Suprapubic skin (tissue), 4 donors: ENCODE measurements around the gene LGALS3BP. TPM values are rescaled to one million over a fixed set of nuclear protein-coding genes. Genes with fewer than 3 reads are reported as not detected.
A peak's percentile ranks its signal among the peaks of the same experiment; 100 is the strongest.

Experiments used
- DNase-seq, 2 donors: peaks; one replicate each; pipeline ENCODE4 v3.0.0-alpha.2; 2019; ENCODE audit warnings: low spot score in 2 of 2
- H3K27ac ChIP-seq: fragments of 200-600 bp; sonication (generic); one replicate; pipeline ENCODE4 v1.5.1; 2019
- H3K27me3 ChIP-seq: fragments of 200-600 bp; sonication (generic); one replicate; pipeline ENCODE4 v1.5.1; 2019
- H3K36me3 ChIP-seq: fragments of 200-600 bp; sonication (generic); one replicate; pipeline ENCODE4 v1.5.1; 2019
- H3K4me1 ChIP-seq: fragments of 200-600 bp; sonication (generic); one replicate; pipeline ENCODE4 v1.5.1; 2019
- H3K4me3 ChIP-seq: fragments of 200-600 bp; sonication (generic); one replicate; pipeline ENCODE4 v1.5.1; 2019; ENCODE audit warnings: mild to moderate bottlenecking
- H3K9me3 ChIP-seq: fragments of 200-600 bp; sonication (generic); one replicate; pipeline ENCODE4 v1.5.1; 2019
- EP300 ChIP-seq: sonication (generic); formaldehyde crosslinking; IDR thresholded peaks from one replicate; pipeline ENCODE4 v1.6.1; 2017; ENCODE audit warnings: antibody characterized with exemption
- POLR2A ChIP-seq, 2 donors: fragments of 450-650 bp; IDR thresholded peaks; one replicate each; pipeline ENCODE4 v1.6.1; 2017; ENCODE audit warnings: antibody characterized with exemption in 2 of 2, mild to moderate bottlenecking in 2 of 2, moderate library complexity in 2 of 2
- POLR2AphosphoS5 ChIP-seq, 3 donors: sonication (generic); formaldehyde crosslinking; IDR thresholded peaks; one replicate each; pipeline ENCODE4 v1.6.1; 2017; ENCODE audit warnings: antibody characterized with exemption in 3 of 3
- WGBS: methylation state at CpG from one replicate; pipeline ENCODE4 v1.1.5; 2018; 5-methylcytosine and 5-hydroxymethylcytosine counted together
- total RNA-seq, 4 donors: library from RNA; depleted of rRNA; stranded (reverse); fragments of >200 nt; gene quantifications; one replicate each; pipeline ENCODE4 v1.1.0, GENCODE V29; 2016
- TF ChIP-seq, protein P1 (sequence below), 2 donors: fragments of 200-600 bp in 1 of 2; fragments of 450-650 bp in 1 of 2; sonication (generic) in 1 of 2; IDR thresholded peaks; one replicate each; pipeline ENCODE4 v1.5.1; 2016 to 2019; ENCODE audit warnings: antibody characterized with exemption in 2 of 2, mild to moderate bottlenecking in 1 of 2, moderate library complexity in 1 of 2

The LGALS3BP gene
- total RNA-seq, 4 donors from 2014 or later, result 70.2 to 162 (median 105) TPM

DNA sequence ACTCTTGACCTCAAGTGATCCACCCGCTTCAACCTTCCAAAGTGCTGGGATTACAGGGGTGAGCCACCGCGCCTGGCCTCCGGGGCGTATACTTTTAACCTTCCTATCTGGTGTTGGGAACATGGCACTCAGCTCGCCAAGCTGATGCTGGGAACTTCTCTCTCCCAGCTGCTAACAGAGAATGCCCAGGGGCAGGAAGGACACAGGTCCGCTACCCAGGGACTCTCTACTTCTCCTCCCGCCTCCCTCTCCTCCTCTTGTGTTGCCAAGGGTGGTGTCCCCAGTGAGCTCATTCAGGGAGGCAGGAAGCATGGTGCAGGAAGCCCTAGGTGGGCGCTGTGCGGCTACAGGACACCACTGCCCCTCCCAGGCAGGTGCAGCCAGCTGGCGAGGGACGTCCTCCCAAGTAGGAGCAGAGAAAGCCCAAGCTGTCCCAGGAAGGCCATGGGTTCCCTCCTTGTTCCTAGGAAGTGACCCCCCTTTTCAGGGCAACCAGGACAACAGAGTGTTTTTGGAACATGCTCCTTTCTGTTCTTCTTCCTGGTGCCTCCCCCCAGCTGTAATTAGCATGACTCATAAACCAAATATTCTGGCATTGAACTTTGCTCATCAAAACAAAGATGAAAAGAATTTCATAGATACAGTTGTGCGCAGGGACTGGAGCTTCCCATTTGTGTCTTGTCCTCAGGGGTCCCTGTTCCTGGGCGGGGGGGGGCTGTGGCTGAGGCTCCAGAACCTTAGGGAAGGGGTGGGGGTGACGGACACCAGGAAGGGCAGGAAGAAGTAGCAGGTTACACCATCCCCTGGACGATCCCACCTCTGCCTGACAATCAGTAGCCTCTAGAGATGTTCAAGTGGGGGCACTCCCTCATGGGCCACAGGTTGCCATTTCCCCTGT, 46.9 kb upstream of the LGALS3BP start:
- Histone ChIP-seq H3K4me3 (peak overlapping the region; percentile 78), H3K4me1 (peaks cover 89% of the 10 kb centered on the region), H3K27me3 (peaks cover 23% of the 10 kb centered on the region), H3K27ac (peak overlapping the region; percentile 84), H3K9me3 (no peaks in the 10 kb centered on the region), H3K36me3 (no peaks in the 10 kb centered on the region)
- 32% methylated on average over 16 of the region's 16 CpGs for WGBS
- DNase-seq, result peak; percentile 78 to 82
- TF ChIP-seq POLR2AphosphoS5 (IDR thresholded peaks at IDR 0.05) (peak in 2 of 3 donors; percentile 79 to 84), POLR2A (IDR thresholded peaks at IDR 0.05) (no peak)

DNA sequence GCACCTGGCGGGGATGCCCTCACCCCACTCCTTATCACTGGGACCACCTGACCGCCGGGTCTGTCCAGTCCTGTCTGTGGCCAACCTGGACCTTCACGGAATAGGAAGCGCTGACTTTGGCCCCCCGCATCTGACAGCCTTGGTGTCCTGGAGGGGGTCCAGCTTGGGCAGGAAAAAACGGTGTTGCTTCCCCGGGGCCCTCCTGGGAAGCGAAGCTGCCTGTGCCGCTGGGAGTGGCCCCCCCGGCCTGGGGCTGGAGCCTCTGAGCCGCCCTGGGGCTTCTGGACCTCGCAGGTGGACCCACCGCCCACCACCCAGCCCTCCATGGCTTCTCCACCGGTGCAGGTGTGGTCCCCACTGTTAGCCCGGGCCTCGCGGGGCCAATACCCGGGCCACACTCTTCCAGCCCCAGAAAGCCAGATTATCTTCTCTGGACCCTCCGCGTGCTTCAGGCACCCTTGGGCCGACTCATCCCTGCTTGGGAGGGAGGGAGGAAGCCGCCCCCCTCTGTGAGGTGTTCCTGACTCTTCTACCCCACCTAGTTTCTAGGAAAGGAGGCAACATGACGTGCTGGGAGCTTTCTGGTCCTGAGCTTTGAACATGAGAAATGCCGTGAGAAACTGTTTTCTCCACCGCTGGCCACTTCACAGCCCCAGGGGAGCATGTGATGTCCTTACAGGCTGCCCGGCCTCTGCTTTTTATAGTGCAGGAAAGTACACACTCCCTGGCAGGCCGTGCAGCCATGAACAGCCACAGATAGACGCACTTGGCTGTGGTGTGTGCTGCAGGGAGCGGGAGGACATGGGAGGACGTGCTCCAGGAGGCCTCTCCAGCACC, 45.4 kb upstream of the LGALS3BP start:
- TF ChIP-seq, protein P1, sequence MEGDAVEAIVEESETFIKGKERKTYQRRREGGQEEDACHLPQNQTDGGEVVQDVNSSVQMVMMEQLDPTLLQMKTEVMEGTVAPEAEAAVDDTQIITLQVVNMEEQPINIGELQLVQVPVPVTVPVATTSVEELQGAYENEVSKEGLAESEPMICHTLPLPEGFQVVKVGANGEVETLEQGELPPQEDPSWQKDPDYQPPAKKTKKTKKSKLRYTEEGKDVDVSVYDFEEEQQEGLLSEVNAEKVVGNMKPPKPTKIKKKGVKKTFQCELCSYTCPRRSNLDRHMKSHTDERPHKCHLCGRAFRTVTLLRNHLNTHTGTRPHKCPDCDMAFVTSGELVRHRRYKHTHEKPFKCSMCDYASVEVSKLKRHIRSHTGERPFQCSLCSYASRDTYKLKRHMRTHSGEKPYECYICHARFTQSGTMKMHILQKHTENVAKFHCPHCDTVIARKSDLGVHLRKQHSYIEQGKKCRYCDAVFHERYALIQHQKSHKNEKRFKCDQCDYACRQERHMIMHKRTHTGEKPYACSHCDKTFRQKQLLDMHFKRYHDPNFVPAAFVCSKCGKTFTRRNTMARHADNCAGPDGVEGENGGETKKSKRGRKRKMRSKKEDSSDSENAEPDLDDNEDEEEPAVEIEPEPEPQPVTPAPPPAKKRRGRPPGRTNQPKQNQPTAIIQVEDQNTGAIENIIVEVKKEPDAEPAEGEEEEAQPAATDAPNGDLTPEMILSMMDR (IDR thresholded peaks at IDR 0.05), result no peak
- TF ChIP-seq POLR2AphosphoS5 (IDR thresholded peaks at IDR 0.05), result peak in 1 of 3 donors; percentile 26
- no peak for TF ChIP-seq POLR2A (IDR thresholded peaks at IDR 0.05)
- TF ChIP-seq EP300, result no peak
- no peaks in the 10 kb centered on the region for H3K9me3 ChIP-seq
- H3K27ac ChIP-seq, result peak overlapping the region; percentile 84
- peak; percentile 71 to 80 for DNase-seq
- no peaks in the 10 kb centered on the region for H3K36me3 ChIP-seq
- peaks cover 95% of the 10 kb centered on the region for H3K4me1 ChIP-seq
- peak overlapping the region; percentile 78 for H3K4me3 ChIP-seq
- WGBS, result 45% methylated on average over 7 of the region's 31 CpGs
- peaks cover 23% of the 10 kb centered on the region for H3K27me3 ChIP-seq

DNA sequence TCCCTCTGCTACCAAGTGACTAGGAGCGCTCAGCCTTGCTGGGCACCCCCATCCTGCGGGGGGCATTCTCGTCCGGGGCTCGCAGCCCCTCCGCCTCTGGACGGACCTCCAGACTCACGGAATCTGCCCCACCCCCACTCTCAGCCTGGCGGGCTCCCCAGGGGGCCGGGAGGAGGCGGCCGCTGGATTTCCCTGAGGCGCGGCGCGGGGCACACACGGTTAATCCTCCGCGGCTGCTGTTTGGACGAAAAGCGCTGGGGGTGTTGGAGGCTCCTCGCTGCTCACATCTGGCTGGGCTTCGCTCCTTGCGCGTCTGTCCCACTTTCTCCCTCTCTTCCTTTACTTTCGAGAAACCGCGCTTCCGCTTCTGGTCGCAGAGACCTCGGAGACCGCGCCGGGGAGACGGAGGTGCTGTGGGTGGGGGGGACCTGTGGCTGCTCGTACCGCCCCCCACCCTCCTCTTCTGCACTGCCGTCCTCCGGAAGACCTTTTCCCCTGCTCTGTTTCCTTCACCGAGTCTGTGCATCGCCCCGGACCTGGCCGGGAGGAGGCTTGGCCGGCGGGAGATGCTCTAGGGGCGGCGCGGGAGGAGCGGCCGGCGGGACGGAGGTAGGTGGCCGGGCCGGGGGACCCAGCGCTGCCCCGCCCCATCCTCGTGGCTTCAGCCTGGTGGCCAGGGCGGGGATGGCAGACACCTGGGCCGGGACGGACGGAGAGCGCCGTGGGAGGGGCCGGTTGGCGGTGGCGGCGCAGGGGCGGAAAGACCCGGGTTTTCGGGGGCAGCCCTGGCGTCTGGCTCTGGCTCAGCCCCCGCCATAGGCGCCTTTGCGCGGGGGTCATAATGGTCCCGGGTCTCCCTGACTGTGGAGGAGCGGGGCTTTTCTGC, 44.4 kb upstream of the LGALS3BP start, which contains the start of gene C1QTNF1:
Gene C1QTNF1, plus strand, starts transcription at position 284 of the 886 bp plus-strand sequence. CDS start 19,800 bp downstream, outside the sequence.
- H3K4me3 ChIP-seq, result peak within 1 kb of the TSS; percentile 78
- no peaks in the 10 kb centered on the region for H3K36me3 ChIP-seq
- peaks cover 23% of the 10 kb centered on the region for H3K27me3 ChIP-seq
- peak within 1 kb of the TSS; percentile 84 for H3K27ac ChIP-seq
- WGBS, result 3% methylated on average over 46 of the region's 77 CpGs
- TF ChIP-seq EP300 (no peak), POLR2A (IDR thresholded peaks at IDR 0.05) (peak in 1 of 2 donors; percentile 40), POLR2AphosphoS5 (IDR thresholded peaks at IDR 0.05) (peak in 1 of 3 donors; percentile 7)
- TF ChIP-seq, protein P1 (IDR thresholded peaks at IDR 0.05), result peak; percentile 9 to 49
- H3K9me3 ChIP-seq, result no peaks in the 10 kb centered on the region
- peaks cover 96% of the 10 kb centered on the region for H3K4me1 ChIP-seq
- DNase-seq, result peak; percentile 75 to 86

DNA sequence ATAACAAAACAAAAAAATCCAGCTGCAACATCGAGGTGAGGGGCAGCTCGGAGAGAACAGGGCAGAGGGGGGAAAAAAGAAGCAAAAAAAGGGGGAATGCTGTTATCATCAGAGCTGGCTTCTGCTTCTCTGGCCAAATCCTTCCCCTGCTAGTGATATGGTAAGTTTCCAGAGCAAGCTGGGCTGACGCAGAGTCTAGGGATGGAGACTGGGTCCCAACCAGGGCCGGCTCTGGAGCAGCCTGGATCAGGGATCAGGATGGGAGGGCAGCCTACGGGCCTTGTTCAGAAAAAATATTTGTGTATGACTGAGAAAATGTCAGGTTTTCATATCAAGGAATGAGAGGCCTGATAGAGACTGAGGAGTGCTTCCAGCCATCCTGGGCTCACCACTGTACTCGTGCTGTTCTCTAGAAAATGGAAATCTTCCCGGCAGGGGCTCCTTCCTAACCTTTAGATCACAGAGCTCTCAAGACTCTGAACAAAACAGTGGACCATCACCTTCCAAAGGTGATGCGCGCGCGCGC, 43.5 kb upstream of the LGALS3BP start:
- H3K36me3 ChIP-seq, result no peaks in the 10 kb centered on the region
- TF ChIP-seq, protein P1 (IDR thresholded peaks at IDR 0.05), result no peak
- TF ChIP-seq EP300 (no peak), POLR2AphosphoS5 (IDR thresholded peaks at IDR 0.05) (no peak), POLR2A (IDR thresholded peaks at IDR 0.05) (no peak)
- peak overlapping the region; percentile 84 for H3K27ac ChIP-seq
- 75% methylated on average over 12 of the region's 12 CpGs for WGBS
- peak overlapping the region; percentile 78 for H3K4me3 ChIP-seq
- DNase-seq, result peak; percentile 54 to 65
- H3K27me3 ChIP-seq, result peaks cover 23% of the 10 kb centered on the region
- H3K9me3 ChIP-seq, result no peaks in the 10 kb centered on the region
- peaks cover 91% of the 10 kb centered on the region for H3K4me1 ChIP-seq
